NK-92 treated with Interleukin-12 subunit alpha and Interleukin-12 subunit beta, amount 100 ng/mL, for 24 hours (cell line): Measurements from ENCODE around the gene REEP6.
"Not testable (repeated sequence)": the region's sequence is repeated elsewhere in the genome, so short reads cannot be mapped to it uniquely, and the experiment has no call there.

ENCODE experiments used
- DNase-seq: peaks from one replicate; lab custom pipeline; 2025; lab: John Stamatoyannopoulos, UW

REEP6 gene

DNA sequence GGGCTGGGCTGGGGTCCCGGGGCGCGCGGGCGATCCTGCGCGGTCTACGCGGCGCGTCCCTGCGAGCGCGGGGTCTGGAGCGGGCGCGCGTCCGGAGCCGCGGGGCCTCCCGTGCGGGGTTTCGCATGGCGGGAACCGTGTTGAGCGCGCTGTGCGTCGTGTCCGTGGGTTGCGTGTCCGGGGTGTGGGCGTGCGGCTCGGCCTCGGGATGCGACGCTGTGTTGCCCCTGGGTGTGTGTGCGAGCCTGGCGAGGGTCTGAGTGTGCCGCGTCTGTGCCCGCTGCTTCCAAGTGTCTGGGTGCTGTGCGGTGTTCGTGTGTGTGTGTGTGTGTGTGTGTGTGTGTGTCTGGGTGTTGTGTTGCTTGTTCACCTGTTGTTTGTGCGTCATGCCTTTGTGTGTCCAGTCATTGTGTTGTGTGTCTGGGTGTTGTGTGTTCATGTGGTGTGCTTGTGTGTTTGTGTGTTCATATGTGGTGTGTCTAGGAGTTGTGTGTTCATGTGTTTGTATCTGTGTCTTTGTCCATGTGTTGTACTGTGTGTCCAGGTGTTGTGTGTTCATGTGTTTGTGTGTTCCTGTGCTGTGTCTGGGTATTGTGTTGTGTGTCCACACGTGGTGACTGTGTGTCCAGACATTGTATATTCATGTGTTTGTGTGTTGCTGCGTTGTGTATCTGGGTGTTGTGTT is 33.4 kb downstream of the REEP6 start:
- DNase-seq = no peak

DNA sequence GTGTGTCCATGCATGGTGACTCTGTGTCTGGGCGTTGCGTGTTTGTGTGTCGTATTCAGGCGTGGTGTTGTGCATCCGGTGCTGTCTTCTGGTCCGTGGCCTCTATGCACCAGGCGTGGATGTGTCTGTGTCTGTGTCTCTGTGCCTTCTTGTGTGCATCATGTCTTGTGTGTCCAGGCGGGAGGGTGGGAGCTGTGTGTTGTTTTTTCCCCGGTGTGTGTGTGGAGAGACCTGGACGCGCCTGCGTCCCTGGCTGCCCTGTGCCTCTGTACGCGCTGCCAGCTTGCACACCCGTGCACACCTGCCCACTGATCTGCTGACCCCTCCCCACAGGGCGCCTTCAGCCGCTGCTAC is 34.0 kb downstream of the REEP6 start:
- no peak for DNase-seq

DNA sequence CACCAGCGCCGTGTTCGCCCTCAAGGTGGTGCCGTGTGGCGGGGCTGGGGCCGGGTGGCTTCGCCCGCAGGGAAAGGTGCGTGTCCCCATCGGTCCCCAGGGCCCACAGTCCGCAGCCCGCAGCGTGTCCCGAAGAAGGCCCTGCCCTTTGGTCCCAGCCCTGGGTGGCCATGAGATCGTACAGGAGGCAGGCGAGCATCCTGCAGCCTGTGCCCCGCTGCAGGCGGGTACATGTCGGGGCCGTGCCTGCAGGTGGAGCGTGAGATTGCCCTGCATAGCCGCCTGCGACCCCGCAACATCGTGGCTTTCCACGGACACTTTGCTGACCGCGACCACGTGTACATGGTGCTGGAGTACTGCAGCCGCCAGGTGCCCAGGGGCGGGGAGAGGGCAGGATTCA is 34.4 kb downstream of the REEP6 start:
- DNase-seq = no peak

DNA sequence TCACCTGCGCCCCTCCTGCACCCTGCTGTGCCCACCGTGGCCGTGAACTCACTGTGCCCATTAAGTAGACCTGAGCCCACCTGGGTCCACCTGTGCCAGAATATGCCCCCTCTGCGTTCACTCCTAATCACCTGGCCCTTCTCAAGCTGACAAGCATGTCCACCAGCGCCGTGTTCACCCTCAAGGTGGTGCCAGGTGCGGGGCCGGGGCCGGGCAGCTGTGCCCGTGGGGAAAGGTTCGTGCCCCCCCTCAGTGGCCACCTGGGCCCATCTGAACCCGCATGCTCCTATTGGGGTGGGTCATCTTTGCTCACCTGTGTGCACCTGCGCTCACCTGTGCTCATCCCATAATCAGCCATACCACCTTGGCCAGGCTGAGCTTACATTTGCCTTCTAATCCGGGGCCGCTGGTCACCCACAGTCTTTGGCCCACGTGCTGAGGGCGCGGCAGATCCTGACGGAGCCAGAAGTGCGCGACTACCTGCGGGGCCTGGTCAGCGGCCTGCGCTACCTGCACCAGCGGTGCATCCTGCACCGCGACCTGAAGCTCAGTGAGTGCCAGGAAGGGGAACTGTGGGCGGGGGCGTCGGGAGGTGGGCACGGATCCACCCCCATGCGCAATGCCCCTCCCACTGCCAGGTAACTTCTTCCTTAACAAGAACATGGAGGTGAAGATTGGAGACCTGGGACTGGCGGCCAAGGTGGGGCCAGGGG is 35.2 kb downstream of the REEP6 start:
- no peak for DNase-seq

DNA sequence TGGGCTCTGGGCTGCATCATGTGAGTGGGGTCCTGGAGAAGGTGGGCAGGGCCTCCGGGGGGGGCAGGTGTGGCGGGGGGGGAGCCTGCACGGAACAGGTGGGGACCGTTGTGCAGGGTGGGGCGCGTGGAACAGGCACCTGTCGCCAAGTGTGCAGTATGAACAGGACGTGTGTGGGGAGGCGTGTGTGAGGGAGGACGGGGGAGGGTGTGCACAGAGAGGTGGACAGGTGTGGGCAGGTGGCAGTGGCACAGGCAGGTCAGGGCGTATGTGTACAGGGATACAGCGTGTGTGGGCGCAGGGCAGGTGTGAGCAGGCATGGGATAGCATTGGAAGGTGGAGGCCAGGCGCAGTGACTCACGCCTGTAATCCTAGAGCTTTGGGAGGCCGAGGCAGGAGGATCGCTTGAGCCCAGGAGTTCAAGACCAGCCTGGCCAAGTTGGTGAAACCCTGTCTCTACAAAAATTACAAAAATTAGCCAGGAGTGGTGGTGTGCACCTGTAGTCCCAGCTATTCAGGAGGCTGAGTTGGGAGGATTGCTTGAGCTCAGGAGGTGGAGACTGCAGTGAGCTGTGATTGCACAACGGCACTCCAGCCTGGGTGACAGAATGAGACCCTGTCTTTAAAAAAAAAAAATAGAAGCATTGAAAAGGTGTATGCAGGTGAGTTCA is 36.1 kb downstream of the REEP6 start:
- no peak for DNase-seq

DNA sequence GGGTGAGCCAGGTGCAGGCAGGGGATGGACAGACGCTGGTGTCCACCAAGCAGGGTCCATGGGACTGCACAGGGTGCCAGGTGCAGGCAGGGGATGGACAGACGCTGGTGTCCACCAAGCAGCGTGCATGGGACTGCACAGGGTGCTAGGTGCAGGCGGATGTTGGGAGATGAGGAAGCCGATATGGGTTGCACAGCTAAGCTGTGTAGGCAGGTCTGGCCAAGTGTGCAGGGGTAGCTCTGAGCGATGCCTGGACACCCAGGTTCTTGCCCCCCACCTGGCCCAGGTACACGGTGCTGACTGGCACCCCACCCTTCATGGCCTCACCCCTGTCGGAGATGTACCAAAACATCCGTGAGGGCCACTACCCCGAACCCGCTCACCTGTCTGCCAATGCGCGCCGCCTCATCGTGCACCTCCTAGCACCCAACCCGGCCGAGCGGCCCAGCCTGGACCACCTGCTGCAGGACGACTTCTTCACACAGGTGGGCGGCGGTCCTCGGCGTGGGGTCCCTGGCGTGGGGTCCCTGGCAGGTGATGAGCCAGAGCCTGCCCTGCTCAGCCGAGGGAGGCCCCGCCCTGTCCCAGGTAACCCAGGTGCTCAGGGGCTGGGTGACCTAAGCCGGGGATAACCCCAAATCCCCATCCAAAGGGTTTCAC is 36.8 kb downstream of the REEP6 start:
- DNase-seq = no peak

DNA sequence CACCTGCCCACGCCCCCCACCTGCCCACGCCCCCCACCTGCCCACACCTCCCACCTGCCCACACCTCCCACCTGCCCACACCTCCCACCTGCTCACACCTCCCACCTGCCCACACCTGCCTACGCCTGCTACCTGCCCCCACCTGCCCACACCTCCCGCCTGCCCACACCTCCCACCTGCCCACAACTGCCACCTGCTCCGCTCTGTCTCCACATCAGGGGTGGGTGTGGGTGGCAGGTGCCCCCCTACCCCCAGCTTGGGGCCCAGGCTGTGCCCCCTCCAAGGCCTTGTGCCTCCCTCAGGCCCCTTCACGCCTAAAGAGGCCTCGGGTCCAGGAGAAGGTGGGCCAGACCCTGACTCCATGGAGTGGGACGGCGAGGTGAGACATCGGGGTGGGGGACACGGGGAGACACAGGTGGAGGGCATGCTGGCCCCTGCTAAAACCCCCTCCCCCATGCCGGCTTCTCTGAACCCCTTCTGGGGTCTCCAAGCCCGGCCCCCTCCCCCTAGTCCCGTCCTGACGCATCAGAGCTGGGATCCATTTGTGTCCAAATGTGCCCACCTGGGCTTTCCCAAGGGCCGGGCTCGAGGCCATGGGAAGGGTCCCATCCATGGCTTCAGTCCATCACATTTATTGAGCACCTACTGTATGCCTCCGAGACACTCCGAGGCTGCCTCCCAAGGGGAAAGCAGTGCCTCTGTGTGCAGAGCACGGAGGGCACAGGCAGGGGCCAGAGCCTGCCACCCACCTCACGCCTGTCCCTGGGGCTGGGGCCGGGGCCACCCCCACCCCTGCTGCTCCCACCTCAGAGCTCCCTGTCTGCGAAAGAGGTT is 37.8 kb downstream of the REEP6 start:
- no peak for DNase-seq

DNA sequence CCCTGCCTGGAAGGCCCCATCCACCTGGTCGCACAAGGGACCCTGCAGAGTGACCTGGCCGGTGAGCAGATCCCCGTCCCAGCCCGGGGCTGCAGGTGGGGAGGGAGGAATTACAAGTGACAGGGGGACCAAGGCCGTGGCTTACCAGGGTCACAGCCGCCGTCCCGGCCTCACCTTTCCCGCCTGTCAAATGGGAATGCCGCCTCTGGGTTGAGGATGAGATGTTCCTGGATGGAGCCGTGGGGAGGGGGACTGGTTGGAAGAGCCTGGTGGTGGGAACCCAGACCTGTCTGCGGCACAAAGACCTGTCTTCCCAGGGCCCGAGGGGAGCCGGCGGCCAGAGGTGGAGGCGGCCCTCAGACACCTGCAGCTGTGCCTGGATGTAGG is 38.4 kb downstream of the REEP6 start:
- no peak for DNase-seq

DNA sequence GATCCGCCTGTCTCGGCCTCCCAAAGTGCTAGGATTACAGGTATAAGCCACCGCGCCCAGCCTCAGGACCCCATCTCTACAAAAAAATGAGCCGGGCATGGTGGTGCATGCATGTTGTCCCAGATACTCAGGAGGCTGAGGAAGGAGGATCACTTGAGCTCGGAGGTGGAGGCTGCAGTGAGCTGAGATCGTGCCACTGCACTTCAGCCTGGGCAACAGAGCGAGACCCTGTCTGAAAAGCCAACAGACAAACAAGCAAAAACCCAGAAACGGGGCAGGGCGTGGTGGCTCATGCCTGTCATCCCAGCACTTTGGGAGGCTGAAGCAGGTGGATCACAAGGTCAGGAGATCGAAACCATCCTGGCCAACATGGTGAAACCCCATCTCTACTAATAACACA is 39.9 kb downstream of the REEP6 start:
- not testable (repeated sequence) for DNase-seq

DNA sequence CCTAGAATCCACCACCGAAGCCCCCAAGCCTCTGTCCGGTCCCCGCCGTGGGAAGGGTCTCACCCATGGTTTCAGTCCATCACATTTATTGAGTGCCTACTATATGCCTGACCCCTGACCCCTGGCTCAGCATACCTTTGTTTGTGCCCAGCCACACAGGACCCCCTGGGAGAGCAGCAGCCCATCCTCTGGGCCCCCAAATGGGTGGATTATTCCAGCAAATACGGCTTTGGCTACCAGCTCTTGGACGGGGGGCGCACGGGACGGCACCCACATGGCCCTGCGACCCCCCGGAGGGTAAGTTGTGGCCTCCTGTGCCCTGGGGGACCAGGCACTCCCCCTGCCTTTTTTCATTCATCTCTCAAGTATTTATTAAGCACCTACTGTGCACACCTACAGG is 40.6 kb downstream of the REEP6 start:
- DNase-seq = no peak

DNA sequence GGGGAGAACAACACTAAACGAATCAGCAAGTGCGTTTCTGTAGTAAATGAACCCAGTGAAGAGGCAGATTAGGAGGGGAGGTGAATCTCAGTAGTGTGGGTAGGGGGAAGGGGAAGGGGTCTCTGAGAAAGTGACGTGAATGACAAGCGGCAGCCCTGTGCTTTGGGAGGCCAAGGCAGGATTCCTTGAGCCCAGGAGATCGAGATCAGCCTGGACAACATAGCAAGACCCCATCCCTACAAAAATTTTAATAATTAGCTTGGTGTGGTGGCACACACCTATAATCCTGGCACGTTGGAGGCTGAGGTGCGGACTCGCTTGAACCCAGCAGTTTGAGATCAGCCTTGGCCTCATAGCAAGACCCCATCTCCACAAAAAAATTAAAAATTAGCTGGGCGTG is 41.0 kb downstream of the REEP6 start:
- no peak for DNase-seq

DNA sequence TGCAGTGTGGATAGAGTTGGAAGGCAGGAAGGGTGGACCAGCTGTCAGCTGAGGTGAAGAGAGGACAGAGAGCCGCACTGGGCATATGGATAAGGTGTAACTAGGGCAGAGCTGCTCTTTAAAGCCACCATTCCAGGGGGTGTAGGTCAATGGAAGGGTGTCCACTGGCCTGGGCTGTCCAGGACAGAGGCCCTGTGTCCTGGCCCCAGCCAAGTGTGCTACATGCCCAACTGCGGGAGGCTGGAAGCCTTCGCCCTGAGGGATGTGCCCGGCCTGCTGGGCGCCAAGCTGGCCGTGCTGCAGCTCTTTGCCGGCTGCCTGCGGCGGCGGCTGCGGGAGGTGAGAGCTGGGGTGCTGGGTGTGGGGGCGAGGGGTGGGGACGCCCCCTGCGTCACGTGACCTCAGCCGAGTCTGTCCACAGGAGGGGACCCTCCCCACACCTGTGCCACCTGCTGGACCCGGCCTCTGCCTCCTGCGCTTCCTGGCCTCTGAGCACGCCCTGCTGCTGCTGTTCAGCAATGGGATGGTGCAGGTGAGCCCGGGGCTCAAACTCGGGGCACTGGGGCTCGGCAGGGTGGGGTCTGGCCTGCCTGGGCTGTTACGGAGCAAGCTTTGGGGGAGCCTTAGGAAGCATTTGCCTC is 42.6 kb downstream of the REEP6 start:
- no peak for DNase-seq

DNA sequence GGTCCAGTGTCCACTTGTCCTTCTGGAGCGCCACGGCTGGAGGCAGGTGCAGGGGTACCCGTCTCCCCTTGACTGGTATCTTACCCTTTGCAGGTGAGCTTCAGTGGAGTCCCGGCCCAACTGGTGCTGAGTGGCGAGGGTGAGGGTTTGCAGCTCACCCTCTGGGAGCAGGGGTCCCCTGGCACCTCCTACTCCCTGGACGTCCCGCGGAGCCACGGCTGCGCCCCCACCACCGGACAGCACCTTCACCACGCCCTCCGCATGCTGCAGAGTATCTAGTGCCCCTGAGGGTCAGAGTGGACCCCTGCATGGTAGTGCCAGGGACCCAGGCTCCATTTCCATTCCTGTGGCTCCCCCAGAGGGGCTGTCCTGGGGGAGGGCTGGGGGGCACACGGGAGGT is 44.0 kb downstream of the REEP6 start:
- no peak for DNase-seq

DNA sequence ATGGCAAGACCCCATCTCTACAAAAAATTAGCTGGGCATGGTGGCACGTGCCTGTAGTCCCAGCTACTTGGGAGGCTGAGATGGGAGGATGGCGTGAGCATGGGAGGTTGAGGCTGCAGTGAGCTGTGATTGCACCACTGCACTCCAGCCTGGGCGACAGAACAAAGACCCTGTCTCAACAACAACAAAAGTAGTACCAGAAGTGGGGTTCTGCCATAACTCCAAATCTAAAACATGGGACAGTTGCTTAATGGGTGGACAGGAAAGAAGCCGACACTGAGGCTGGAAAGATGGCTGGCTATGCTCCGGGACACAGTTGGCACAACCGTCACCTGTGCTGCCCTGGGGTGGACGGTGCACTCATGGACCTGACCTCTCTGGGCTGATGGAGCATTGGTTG is 44.7 kb downstream of the REEP6 start:
- DNase-seq = not testable (repeated sequence)

DNA sequence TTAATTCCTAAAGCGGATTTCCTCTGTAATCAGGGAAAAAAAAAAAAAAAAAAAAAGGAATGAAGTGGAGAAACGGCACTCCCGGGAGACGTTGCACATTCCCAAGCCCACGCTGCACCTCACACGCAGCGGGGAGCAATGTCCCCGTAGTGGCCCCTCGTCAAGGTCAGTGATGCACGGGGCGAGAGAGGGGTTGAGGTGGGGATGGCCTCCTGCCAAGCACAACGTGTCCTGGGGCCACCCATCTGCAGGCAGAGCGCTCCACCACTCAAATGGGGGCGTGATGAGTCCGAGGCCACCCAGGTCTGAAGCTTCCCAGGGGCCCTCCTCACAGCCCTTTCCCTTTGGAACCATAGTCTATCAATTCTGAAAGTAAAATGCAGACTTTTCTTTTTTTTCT is 48.0 kb downstream of the REEP6 start:
- DNase-seq = no peak

DNA sequence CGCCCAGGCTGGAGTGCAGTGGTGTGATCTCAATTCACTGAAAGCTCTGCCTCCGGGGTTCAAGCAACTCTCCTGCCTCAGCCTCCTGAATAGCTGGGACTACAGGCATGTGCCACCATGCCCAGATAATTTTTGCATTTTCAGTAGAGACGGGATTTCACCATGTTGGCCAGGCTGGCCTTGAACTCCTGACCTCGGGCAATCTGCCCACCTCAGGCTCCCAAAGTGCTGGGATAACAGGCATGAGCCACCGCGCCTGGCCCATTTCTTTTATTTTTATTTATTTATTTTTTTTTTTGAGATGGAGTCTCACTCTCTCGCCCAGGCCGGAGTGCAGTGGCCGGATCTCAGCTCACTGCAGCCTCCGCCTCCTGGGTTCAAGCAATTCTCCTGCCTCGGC is 48.8 kb downstream of the REEP6 start:
- DNase-seq = not testable (repeated sequence)

DNA sequence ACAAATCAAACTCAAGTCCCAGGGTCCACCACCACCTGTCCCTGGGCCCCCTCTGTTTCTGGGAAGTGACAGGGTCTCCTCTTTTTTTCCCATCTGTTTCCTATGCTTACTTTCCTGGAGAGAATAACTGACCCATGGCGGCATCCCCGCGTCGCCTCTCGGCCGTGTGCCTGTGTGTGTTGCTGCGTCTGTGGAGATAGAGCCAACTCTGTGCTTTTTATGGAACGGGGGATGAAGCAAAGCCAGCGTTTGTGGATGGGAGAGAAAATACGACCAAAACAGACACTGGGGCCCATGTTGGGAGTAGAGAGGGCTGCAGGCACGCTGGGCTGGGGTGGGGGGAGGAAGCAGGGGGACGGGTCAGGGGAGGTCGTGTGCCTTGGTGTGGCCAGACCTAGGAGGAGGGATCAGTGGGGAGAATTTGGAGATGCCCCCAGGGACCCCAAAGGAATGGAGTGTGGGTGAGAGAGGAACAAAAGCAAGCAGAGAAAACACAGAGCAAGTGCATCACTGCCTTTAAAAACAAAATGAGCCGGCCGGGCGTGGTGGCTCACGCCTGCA is 49.5 kb downstream of the REEP6 start:
- DNase-seq = no peak
